Hematopoietic multipotent progenitor cell treated with erythropoietin and hydrocortisone succinate and interleukin-3 and kit ligand, for 6 days (in vitro differentiated cells): ENCODE results near the gene CTTN.
A peak's percentile ranks its signal among the peaks of the same experiment; 100 is the strongest.

Experiments used
- DNase-seq: peaks from one replicate; pipeline ENCODE4 v3.0.0-alpha.2; 2015

The CTTN gene

GRCh38 chr11:70397983-70398833, at the start of gene CTTN:
Gene CTTN (plus strand): TSS chr11:70398529. CDS start chr11:70407298, 8,769 bp downstream.
- peak; percentile 76 for DNase-seq

- no peak for DNase-seq
Observed at GRCh38 chr11:70348608-70349007, 49.7 kb upstream of the CTTN start.

- DNase-seq, result no peak
Observed at GRCh38 chr11:70351646-70352045, 46.7 kb upstream of the CTTN start.

- peak; percentile 71 for DNase-seq
Observed at GRCh38 chr11:70352100-70352499, 46.2 kb upstream of the CTTN start.

GRCh38 chr11:70352601-70353000, 45.7 kb upstream of the CTTN start:
- DNase-seq, result no peak

GRCh38 chr11:70353329-70353728, 45.0 kb upstream of the CTTN start:
- no peak for DNase-seq

GRCh38 chr11:70353900-70354568, 44.3 kb upstream of the CTTN start:
- DNase-seq, result no peak

GRCh38 chr11:70354629-70355028, 43.7 kb upstream of the CTTN start:
- no peak for DNase-seq

GRCh38 chr11:70358753-70359152, 39.6 kb upstream of the CTTN start:
- DNase-seq, result no peak

- DNase-seq, result no peak
Observed at GRCh38 chr11:70359451-70360205, 38.7 kb upstream of the CTTN start.

- no peak for DNase-seq
Observed at GRCh38 chr11:70360211-70360610, 38.1 kb upstream of the CTTN start.

- DNase-seq, result no peak
Observed at GRCh38 chr11:70364178-70364577, 34.2 kb upstream of the CTTN start.

GRCh38 chr11:70364745-70365543, 33.4 kb upstream of the CTTN start:
- DNase-seq, result peak; percentile 84

GRCh38 chr11:70365544-70365927, 32.8 kb upstream of the CTTN start:
- DNase-seq, result no peak

GRCh38 chr11:70367071-70367470, 31.3 kb upstream of the CTTN start:
- DNase-seq, result no peak

GRCh38 chr11:70368961-70369360, 29.4 kb upstream of the CTTN start:
- no peak for DNase-seq

- peak; percentile 10 for DNase-seq
Observed at GRCh38 chr11:70371241-70371640, 27.1 kb upstream of the CTTN start.

- no peak for DNase-seq
Observed at GRCh38 chr11:70372076-70372475, 26.3 kb upstream of the CTTN start.

GRCh38 chr11:70376621-70377020, 21.7 kb upstream of the CTTN start:
- DNase-seq, result no peak

GRCh38 chr11:70377645-70378044, 20.7 kb upstream of the CTTN start:
- DNase-seq, result no peak

GRCh38 chr11:70378506-70379134, 19.7 kb upstream of the CTTN start:
- no peak for DNase-seq

- DNase-seq, result no peak
Observed at GRCh38 chr11:70381350-70381749, 17.0 kb upstream of the CTTN start.
